IPS DF 19.7 (cell line): ENCODE measurements around the gene PPP4R3A.
"Not testable (repeated sequence)": the region's sequence is repeated elsewhere in the genome, so short reads cannot be mapped to it uniquely, and the experiment has no call there.

Source experiments
- DNase-seq: peaks from one replicate; pipeline ENCODE4 v3.0.0-alpha.2; 2013; ENCODE audit warnings: low read depth, low spot score

The PPP4R3A gene

DNA sequence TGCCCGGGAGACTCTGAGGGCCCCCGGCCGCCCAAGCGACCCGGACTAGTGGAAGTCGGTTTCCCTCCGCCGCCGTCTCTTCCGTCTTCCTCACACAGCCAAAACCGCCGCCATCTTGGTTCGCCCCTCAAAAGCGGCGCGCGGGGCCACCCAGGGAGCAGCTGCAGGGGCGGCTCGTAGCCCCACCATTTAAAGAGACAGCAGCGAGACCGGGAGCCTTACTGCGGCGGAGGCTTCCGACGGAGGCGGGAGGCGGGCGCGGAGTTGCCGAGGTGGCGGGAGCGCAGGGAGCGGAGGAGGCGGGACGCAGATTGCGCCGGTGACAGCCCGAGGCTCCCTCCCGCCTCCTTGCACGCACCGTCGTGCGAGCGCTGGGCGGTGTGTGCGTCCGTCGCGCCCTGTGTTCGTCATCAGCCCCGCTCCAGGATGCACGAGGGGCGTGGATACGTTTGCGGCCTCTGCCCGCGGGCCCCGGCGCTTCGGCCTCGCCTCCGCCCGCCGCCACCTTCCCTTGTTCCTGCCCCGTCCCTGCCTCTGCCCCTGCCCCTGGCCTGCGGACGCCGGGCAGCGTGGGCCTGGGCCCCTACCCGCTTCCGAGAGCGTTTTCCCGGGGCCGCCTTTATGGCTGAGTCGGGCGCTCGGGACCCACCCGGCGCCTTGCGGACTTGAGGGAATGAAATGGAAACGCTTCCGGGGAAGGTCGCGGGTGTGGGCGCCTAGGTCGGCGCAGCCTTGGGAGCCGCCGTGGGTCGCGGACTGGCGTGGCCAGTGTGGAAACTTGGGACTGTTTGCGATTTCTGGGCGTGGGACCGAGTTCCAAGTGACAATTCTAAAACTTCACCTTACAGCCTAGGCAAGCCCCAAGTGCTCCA lies at the start of gene PPP4R3A:
Gene PPP4R3A, minus strand, starts transcription at position 140 of the 872 bp plus-strand sequence. CDS start 663 bp downstream, outside the sequence.
- peak; percentile 71 for DNase-seq

GRCh38 chr14:91555531-91555930 lies 45.4 kb upstream of the PPP4R3A start:
- no peak for DNase-seq

DNA sequence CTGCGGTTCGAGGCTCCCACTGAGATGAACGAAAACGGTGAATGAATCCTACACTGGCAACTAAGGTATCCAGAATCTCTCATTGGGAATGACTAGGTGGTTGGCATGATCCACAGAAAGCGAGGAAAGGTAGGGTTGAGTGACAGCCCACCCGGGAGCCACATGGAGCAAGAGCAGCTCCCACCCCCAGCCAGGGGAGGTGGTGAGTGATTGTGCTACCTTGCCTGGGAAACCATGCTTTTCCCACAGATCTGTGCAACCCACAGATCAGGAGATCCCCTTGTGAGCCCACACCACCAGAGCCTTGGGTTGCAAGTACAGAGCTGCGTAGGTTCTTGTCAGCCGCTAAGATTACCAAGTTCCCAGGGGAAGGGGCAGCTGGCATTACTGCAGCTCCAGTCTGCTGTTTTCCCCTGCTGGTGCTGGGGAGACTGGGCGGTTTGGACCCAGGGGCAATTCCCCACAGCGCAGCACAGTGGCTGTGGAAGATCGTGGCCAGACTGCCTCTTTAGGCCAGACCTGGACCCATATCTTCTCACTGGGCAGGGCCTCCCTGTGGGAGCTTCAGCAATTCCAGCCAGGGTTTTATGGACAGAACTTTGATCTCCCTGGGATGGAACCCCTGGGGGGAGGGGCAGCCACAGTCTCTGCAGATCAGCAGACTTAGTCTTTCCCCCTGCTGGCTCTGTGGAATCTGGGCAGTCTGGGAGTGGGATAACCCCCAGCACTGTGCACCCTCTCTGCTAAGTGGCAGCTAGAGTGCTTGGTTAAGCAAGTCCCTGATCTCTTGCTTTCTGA lies 44.6 kb upstream of the PPP4R3A start:
- no peak for DNase-seq

GRCh38 chr14:91548108-91548507 lies 38.0 kb upstream of the PPP4R3A start:
- no peak for DNase-seq

GRCh38 chr14:91545946-91546716 lies 36.0 kb upstream of the PPP4R3A start:
- no peak for DNase-seq

DNA sequence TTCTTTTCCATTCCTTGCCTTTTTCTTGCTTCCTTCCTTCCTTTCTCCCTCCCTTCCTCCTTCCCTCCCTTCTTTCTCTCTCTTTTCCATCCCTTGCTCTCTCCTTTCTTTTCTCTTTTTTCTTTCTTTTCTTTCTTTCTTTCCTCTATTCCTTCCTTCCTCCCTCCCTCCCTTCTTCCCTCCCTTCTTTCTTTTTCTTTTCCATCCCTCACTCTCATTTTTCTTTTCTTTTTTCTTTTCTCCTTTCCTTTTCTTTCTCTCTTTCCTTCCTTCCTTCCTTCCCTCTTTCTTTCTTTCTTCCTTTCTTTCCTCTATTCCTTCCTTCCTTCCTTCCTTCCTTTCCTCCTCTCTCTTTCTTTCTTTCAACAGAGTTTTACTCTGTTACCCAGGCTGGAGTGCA lies 35.1 kb upstream of the PPP4R3A start:
- DNase-seq, result no peak

DNA sequence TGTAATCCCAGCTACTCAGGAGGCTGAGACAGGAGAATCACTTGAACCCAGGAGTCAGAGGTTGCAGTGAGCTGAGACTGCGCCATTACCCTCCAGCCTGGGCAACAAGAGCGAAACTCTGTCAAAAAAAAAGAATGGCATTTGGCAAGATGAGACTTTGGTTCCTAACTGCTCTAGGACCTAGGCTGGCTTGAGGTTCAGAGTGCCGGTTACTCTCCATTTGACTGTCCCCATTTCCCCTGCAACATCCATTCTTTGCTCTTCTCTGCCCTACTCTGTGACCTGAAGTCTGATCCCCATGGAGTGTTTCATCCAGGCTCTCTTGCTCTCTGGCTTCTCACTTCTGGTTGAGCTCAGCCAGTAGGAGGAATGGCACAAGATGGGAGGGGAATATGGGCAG lies 26.2 kb upstream of the PPP4R3A start:
- DNase-seq, result no peak

DNA sequence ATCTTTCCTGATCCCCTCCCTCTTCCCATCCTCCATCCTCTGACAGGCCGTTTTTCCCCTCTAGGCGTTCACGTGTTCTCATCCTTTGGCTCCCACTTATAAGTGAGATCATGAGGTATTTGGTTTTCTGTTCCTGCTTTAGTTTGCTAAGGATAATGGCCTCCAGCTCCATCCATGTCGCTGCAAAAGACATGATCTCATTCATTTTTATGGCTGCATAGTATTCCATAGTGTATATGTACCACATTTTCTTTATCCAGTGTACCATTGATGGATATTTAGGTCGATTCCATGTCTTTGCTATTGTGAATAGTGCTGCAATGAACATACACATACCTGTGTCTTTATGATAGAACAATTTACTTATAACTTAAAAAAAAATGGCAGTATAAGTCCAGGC lies 23.9 kb upstream of the PPP4R3A start:
- DNase-seq, result not testable (repeated sequence)

DNA sequence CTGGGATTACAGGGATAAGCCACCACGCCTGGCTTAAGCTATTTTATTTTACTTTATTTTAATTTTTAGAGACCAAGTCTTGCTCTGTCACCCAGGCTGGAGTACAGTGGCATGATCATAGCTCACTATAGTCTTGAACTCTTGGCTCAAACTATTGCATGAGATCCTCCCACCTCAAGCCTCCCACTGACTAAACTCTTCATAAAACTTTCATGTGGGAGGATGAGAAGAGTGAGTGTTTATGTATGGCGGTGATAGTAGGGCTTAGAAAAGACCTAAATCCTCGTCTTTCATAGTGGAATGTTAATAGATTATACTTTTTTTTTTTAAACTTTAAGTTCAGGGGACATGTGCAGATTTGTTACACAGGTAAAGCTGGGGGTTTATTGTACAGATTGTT lies 23.5 kb upstream of the PPP4R3A start:
- DNase-seq, result no peak

DNA sequence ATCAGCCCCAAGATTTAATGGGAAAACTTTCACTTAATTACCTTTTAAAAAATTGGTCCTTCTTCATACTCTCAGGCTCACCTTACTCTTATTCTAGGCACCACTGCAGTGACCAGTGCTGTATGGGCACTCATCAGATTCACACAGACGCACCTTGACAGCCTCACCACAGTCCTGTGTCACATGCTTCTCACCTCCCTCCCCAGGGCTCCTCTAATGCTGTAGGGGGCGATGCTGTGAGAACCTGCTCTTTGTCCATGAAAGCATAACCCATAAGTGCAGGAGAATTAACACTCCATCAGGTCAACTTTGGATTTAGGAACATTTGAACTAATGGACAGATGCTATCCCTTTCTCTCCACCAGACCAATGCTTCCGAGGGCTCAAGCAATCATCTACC lies 13.9 kb upstream of the PPP4R3A start:
- DNase-seq, result no peak

- DNase-seq, result no peak
Measured at GRCh38 chr14:91521061-91521640, 11.0 kb upstream of the PPP4R3A start.

DNA sequence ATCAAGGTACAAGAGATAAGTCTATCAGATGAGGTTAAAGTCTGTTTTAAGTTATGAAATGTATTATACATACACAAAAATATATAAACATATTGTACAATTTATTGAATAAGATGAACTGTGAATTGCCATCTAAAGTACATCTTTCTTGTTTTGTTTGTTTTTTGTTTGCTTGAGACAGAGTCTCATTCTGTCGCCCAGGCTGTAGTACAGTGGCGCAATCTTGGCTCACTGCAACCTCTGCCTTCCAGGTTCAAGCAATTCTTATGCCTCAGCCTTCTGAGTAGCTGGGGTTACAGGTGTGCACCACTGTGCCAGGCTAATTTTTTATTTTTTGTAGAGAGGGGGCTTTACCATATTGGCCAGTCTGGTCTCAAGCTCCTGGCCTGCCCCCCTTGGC lies 10.0 kb upstream of the PPP4R3A start:
- no peak for DNase-seq

DNA sequence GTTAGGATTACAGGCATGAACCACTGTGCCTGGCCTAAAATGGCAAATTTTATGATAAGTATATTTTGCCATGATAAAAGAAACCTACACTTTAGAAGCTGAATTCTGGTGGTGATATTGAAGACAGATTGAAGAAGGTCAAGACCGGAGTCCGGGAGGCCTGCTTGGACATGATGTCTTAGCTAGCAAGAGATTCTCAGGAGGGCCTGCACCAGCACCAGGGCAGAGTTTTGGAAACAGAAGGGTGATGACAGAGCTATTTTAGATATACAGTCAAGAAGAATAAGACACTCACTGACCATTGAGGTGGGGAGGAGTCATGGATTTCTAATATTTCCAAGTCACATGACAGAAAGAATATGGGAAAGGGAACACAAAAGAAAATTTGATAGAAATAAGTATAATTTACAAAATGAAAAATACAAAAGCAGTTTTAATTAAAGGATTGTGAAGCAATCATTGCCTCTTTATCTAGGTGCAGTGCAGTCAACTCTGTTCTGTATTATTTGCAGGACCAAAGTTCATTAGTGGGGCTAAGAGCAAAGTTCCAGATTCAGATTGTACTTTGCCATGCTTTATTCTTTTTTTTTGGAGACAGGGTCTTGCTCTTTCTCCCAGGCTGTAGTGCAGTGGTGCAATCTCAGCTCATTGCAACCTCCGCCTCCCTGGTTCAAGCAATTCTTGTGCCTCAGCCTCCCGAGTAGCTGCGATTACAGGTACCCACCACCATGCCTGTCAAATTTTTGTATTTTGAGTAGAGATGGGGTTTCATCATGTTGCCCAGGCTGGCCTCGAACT lies 9.3 kb upstream of the PPP4R3A start:
- DNase-seq, result no peak

DNA sequence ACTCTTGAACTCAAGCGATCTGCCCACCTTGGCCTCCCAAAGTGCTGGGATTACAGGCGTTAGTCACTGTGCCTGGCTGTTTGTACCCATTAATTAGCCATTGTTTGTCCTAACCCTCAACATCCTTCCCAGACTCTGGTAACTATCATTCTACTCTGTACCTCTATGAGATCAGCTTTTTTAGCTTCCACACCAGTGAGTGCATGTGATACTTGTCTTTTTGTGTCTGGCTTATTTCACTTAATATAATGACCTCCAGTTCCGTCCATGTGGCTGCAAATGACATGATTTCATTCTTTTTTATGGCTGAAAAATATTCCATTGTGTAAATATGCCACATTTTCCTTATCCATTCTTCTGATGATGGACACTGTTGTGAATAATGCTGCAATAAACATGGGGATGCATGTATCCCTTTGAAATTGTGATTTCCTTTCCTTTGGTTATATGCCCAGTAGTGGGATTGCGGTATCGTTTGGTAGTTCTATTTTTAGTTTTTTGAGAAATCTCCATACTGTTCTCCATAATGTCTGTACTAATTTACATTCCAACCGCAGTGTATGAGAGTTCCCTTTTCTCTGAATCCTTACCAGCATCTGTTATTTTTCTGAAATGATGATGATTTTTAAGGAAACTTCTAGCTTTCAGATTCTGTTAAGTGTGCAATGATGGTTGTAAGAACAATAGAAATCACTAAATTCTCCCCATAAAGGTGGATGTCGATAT lies 6.7 kb upstream of the PPP4R3A start:
- DNase-seq, result no peak

DNA sequence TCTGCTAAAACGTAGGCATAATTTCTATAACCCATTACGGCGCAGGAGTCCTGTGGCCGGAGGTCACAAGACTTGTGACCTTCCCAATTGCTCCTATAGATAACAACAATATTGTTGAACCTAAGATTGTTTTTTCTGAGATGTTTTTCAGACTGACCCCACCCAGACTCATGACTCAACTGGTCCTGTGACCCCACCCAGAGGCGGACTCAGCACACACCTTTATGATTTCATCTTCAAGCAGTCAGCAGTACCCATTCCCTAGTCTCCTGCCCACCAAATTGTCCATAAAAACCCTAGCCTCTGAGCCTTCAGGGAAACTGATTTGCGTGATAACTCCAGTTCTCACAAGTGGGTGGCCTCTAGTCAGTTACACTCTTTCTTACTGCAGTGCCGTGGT lies 5.9 kb upstream of the PPP4R3A start:
- no peak for DNase-seq

DNA sequence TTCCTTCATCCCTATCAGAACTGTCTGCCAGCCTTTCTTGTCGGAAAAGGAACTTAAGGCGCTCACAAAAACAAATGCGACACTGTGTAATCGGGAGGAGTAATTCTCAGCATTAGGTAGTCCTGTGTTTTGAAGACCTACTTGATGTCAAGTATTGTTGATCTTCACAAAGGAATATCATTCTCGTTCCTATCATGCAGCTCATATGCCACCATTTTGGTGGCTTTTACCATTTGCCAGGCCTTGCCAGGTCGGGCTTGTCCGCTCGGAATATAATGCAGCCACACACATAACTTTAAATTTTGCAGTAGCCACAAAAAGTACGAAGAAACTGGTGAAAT lies 903 bp upstream of the PPP4R3A start:
- no peak for DNase-seq

- no peak for DNase-seq
Measured at GRCh38 chr14:91509878-91510170, 286 bp downstream of the PPP4R3A start.

- no peak for DNase-seq
Measured at GRCh38 chr14:91509083-91509877, 830 bp downstream of the PPP4R3A start.

- DNase-seq, result no peak
Measured at GRCh38 chr14:91508105-91508504, 2.0 kb downstream of the PPP4R3A start.

GRCh38 chr14:91506226-91506625 lies 3.9 kb downstream of the PPP4R3A start:
- no peak for DNase-seq
